GM18861 (cell line): ENCODE results near the gene SLC39A11.

Experiments
- ATAC-seq: cut with Tn5 transposase; IDR thresholded peaks from one replicate; pipeline ENCODE4 v1.9.1; 2021; ENCODE audit not compliant: unreplicated experiment

The SLC39A11 gene

DNA sequence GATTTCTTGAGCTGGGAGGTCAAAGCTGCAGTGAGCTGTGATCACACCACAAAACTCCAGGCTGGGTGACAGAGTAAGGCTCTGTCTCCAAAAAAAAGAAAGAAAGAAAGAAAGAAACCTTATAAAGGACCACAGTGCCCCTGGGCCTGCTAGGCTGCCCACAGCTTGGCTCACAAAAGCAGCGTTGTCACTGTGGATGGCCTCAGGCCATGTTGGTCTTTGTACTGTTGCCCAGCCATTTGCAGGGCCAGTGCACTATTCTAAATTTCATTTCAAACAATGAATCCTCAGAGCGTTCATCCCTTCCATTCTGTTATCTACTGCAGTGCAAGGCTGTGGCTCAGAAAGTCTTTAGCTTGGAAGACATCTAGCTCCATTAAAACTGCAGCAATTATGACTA is 208.4 kb downstream of the SLC39A11 start:
- ATAC-seq: no peak

DNA sequence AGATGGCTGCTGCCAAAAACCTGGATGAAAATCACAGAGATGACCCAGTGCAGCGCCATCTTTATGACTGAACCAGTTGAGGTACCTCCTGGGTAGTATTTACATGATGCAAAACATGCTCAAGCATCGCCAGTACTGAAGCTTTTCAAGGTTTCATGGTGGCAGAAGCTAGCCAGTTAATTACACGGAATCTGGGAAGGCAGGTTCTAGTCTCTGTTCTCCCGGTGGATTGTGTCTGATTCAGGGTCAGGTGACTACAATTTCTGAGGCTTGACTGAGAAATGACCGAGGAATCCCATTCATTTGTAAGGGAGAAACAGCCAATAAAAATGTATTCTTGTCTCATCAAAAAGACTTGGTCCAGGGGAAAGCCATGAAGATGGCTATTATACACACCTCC is 209.1 kb downstream of the SLC39A11 start:
- no peak for ATAC-seq

DNA sequence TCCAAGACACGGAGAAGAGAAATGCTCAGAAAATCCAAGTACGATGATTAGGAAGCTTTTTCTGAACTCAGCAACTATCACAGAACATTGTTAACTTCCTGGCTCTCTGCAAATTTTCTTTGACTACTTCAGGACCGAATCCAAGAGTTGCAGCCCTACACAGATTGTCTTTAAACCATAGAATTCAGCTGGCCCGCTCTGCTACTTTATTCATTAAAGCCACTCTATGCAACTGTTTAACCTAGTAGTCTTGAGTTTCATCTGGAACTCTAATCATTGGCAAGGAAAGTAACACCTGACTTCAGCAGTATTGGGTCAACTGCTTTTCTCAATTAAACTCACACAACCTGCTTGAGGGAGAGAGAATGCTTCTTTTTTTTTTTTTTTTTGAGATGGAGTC is 210.1 kb downstream of the SLC39A11 start:
- ATAC-seq: no peak

DNA sequence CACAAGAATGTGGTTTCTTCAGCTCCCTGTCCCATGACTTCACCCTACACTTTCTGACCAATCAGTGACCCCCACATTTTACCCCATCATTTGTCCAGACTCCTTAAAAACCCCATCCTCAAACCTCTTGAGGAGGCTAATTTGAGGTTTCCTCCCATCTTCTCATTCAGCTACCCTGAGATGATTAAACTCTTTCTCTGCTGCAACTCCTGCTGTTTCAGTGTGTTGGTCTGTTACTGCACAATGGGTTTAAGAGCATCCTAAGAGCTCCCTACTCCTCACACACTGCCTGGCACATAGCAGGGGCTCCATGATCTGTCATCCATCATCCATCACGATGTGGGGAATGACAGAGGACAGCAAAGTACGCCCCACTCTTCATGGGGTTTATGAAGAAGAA is 212.6 kb downstream of the SLC39A11 start:
- ATAC-seq: no peak

DNA sequence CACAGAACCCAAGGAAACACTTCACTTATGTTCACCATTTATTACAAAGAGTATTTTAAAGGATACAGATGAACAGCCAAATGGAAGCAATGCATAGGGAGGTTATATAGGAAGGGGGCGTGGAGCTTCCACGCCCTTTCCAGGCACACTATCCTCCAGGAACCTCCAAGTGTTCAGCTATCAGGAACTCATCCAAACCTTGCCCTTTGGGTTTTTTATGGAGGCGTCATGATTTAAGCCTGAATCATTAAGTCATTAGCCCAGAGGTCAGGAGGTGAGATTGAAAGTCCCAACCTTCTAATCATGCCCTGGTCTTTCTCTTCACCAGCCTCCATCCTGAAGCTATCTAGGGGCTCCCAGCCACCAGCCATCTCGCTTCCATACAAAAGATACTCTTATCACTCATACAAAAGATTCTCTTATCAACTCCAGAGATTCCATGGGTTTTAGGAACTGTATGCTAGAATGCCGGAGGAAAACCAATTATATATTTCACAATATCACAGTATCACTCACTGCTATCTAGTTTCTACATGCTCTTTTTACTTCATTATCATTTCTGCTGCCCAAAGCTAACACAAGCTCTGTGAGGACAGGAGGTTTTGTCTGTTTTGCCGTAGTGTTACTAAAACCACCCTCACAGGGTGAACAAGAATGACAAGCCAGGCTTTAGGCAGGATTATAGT is 213.4 kb downstream of the SLC39A11 start:
- no peak for ATAC-seq

DNA sequence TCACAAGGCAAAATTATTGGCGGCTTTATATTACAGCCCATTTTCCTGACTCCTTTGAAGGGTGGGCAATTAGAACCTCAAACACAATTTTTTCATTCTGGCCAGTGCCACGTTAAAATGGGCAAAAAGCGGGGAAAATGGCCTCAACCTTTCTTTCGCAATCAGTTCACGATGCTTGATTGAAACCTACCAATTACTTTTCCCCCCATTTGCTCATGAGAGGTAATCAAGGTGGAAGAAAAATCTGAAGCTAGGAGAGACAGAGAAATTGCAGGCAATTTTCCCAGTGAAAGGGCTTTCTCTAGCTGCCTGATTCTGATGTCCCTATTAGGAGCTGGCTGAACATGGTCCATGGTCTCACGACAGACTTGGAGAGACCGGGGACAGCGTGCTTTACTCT is 215.1 kb downstream of the SLC39A11 start:
- ATAC-seq: no peak

DNA sequence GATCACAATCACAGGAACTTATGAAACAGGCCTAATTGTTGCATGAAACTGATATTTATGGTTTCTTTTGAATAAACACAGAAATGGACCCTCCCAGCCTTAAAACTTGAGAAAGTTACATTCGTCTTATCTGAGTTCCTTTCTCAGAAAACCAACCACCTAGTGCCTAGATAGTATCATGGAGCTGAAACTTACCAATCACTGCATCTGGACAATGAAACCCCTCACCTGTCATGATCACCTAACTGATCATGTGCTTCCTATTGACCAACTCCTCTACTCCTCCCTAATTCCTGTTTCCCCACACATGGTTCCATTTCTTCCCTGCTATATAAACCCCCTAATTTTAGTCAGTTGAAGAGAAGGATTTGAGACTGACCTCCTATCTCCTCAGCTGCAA is 216.1 kb downstream of the SLC39A11 start:
- ATAC-seq: no peak

DNA sequence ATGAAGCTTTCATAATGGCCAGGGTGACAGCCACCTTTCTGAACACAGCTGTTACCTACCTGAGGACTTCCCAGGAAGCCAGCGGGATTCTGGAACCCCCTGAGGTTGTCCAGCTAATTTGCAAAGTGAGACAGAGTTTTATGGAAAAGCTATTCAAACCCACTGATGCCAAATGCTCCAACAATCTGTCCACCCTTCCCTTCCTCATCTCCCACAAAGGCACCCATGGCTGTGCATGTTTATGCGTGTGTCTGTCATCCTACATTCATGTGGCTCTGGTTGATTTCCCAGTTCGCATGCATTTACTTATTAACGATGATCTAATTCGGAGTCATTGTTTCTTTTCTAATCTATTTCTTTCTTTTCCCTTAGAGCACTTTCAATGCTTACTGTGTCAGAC is 217.1 kb downstream of the SLC39A11 start:
- no peak for ATAC-seq

DNA sequence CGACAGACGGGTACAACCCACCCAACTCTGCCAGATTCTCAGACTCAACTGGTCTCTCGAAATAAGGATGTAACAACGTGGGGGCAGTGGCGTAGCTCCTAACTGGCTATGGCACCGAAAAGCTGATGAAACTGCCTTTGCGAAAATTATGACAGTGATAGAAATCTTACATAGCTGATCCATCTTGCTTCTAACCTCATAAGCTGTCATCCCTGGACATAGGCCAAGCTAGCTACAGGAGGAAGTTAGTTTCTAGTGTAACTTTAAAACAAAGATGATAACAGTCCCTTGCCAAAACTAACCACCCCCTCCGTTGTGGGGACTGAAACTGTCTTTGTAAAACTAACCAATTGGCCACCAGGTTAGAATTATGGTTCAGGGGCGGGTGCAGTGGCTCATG is 220.1 kb downstream of the SLC39A11 start:
- ATAC-seq: no peak

DNA sequence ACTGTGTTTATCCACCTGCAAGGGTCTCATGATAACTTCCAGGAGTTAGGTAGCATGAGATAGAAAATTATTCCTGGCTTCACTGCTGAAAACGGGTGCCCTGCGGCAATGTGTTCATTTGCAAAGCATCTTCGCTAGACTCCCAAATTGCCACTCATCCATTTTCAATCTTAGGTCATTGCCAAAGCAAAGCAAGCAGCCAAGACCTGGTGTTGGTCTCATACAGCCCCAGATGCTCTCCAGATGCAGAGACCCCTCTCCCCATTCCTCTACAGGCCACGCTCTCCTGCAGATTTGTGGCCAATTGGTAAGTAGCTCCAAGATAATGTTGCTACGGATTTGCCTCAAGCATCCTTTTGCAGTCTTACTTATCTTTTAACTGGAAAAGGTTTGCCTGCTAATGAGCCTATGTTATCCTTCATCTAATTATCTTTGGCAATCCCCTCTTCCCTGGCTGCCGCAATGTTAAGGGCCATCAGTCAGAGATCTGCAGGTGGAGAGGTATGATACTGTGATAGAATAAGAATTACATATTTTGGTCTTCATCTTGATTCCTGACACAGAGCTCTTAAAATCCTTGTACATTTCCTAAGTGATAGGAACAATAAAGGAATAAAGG is 222.0 kb downstream of the SLC39A11 start:
- no peak for ATAC-seq

DNA sequence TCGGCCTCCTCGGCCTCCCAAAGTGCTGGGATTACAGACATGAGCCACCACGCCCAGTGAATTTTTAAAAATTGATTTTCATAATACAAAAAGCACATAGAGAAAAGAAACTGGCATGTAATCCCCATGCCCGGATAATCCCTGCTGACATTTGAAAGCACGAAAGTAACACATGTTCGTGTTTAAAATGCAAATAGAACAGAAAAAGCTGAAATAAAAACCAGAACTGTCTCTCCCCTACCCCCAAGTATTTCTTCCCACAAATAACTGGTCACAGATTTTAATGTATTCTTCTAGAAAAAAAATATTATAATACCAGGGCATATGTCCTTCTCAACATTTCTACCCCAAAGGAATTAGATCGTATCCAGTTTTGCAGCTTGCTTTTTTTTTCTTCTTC is 222.9 kb downstream of the SLC39A11 start:
- ATAC-seq: no peak

DNA sequence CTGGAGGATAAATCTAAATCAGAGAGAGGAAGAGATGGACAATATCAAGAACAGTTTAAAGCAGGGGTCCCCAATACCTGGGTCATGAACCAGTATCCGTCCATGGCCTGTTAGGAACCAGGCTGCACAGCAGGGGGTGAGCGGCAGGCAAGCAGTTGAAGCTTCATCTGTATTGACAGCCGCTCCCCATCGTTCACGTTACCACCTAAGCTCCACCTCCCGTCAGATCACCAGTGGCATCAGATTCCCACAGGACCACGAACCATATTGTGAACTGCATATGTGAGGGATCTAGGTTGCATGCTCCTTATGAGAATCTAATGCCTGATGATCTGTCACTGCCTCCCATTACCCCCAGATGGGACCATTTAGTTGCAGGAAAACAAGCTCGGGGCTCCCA is 226.5 kb downstream of the SLC39A11 start:
- no peak for ATAC-seq

DNA sequence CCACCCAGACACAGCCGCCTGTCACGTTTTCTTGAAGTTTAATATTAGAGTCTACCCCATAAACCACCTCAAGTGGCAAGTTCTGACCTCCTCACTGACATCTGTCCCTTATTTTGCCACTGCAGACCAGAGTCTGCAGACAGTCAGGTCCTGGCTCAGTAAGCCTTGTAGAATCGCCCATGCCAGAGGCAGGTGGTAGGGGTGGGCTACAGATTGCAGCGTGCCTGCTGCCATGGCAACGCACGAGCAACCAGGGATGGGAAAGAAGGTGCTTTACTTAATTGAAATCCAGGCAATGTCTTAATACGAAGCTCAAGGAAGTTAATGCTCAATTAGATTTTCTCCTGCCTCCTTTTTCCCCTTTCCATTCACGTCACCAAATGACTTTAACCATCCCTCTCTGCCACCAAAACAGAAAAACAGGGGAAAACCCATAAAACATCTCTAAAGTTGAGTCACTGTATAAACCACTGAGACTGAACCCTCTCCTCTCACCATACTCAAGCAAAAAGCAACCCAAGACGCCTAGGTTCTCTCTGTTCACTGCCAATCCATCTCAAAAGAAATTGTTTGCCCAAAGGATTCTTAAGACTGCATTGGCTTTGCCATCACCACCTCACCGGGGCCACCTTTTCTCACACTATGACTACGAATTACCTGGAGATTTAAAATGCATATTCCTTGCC is 228.8 kb downstream of the SLC39A11 start:
- no peak for ATAC-seq

DNA sequence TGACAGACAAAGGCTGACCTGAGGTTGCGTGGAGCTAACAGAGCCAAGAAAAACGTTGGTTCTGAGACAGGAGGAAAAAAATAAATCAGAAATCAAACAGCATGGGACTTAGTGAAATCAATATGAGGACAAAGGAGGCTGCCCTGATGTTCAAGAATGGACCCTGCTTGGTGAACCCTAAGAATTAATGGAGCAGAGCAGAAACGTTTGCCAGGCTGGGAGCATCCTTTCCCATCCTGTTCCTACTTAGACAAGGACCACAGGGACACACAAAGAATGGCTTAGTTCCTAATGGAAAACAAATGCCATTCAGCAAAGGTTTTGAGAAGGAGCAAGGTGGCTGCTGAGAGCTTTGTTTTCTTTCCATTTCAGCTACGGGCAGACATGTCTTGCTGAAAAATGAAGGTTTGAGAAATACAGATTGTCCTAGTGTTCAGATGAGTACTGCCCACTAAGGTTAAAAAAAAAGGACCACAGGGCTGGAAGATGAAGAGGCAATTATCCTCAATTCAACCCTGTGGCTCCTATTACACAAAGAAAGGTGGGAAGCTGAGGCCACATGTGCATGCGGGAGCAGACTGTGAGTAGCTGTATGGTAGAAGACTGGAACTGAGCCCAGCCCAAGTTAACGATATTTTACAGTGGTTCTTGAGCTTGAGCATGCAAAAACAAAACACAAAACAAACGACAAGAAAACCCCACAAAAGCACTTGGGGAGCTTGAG is 230.1 kb downstream of the SLC39A11 start:
- no peak for ATAC-seq

DNA sequence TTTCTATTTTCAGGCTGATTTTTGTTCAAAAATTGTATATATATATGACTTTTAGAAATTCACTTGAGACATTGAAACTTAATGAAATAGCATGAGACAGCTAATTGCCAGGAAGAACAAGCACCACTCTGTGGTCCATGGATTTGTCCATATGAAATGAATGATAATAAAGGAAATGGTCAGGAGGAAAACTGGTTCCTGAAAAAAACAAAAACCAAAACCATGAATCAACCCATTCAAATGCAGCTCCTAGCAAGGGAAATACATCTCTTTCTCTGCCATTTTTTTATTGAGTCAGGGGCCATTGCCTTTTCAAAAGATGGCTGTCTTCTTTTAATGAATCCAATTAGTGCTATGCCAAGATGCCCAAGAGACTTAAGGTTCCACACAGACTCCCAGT is 230.7 kb downstream of the SLC39A11 start:
- no peak for ATAC-seq

DNA sequence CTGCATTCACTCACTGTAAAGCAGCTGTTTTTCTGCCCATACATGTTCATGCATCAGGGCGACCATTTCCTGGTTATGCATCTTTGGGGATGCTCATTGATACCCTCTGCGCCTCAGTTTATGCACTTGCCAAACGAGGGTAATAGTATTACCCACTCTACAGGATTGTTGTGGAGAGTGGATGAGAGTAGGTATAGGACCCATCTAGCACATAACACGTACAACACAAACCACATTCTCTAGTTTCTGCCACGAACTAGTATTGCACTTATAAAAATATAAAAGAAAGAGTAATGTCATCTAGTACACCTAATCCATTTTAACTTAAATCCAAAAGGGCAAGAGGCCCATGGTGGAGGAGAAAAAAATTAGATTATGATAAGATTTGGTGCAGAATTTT is 231.7 kb downstream of the SLC39A11 start:
- no peak for ATAC-seq

DNA sequence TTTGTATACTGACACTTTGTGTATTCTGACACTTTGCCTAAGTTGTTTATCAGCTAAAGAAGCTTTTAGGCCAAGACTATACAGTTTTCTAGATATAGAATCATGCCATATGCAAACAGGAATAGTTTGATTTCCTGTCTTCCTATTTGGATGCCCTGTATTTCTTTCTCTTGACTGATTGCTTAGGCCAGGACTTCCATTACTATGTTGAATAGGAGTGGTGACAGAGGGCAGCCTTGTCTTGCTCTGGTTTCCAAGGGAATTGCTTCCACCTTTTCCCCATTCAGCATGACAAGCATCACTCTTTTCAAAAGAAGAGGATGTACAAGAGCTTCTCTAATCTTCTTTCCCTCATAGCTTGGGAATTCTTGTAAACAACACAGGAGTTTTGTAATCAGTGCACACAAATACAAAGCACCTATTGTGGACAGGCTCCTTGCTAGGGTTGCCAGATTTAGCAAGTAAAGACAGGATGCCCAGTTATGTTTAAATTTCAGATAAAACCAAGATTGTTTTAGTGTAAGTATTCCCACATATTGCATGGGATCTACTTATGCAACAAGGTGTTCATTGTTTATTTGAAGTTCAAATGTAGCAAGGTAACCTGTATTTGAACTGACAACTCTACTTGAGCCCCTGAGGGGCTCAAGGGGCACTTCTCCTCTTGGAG is 233.5 kb downstream of the SLC39A11 start:
- no peak for ATAC-seq

DNA sequence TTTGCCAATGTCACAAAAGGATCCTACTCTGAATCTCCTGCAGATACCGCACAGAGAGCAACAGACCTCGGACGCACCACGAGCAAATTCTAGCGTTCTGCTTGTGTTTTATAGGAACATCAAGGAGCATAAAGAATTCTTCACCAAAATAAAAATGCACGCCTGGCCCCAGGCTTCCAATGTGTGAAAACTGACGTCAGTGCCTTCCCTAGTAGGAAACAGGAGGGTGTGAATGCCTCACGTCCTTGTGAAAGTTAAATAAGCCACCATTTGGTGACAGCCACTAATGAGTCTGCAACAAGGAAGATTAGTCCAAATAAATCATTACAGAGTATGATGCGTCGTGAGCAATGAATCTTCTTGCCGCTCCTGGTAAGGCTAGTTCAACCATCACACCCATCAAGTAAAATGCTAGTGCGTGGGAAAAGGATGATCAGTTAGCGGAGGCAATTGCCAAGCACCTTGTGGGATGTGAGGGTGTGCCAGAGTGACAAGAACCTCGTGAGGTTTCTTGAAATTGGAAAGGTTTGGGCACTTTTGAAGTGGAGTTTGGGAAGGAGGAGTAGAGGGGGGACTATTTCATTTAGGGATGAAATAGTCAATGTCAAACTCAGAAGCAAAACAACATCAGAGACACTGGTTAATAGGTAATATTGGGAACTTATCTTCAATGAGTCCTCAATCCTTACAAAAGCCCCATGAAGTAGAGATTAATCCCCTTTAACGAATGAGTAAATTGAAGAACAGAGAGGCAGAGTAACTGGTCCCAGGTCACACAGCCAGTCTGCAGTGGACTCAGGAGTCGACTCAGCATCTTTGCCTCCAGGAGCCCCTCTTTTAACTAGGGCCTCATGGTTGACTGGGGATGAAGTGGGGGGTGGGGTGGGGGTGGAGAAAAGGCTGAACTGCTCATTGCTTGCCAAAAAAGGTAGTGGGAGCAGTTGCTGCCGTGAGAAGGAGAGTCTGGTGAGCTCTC is 238.8 kb downstream of the SLC39A11 start:
- ATAC-seq: no peak

DNA sequence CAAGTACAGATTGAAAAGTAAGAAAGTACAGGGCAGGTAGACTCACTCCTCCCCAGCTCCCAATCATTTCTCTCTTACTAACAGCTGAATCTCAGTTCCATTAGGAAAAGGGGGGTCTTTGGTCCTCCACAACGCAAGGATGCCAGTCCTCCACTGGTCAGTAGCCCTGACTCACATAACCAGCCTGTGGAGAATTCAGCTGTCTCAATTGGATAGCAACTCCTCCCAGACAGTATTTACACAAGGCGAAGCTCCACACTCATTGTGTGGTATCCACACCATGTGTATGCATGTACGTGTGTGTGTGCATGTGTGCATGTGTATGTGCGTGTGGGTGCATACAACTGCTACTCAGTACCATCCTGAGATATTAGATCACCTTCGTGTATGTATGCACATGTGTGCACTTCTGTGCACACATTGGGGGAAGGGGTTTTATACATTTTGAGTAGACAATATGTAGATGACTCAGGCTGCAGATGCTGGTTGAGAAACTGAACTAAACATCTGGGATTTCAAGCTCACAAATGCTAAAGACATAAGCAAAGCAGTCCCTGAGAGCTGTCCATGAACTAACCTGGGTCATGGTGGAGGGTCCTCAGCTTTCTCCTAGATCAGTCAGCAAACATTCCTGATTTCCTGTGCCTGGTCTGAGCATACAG is 240.1 kb downstream of the SLC39A11 start:
- ATAC-seq: no peak
